Measurements from ENCODE around the gene YY1. TPM values are rescaled to one million over a fixed set of nuclear protein-coding genes. Genes with fewer than 3 reads are reported as not detected.
A peak's percentile ranks its signal among the peaks of the same experiment; 100 is the strongest.
"Not testable (repeated sequence)": the region's sequence is repeated elsewhere in the genome, so short reads cannot be mapped to it uniquely, and the experiment has no call there.

The YY1 gene
- total RNA-seq, 2 experiments from 2014 or later: 88.6 to 98.2 TPM

DNA sequence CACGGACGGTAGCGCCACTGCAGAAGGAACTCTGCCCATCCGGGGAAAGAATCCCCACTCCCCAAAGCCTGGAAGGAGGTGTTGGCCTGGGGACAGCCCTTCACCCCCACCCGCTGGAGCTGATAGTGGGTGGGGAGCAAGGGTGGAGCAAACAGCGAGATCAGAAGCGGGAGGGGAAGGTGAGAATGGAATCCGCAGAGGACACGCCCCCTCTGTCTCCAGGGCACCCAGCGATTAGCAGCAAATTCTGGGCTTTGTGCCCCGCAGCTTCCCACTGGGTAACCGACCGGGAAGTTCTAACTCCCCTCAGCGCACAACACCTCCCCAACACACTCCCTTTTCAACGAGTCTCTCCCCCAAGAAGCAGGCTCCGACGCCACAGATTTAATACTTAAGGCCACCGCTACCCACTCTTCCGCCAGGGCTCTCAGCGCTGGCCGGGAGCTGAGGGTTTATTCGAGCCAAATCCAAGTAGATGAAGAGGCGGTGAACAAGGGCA lies 65.9 kb downstream of the YY1 start:
- Mint-ChIP-seq H3K4me3 (peak overlapping the region; percentile 65), H3K9me3 (no peaks in the 10 kb centered on the region), H3K27me3 (peaks cover 6% of the 10 kb centered on the region), H3K36me3 (no peaks in the 10 kb centered on the region), H3K27ac (no peak overlapping the region), H3K4me1 (ENCODE audit: low read depth) (peaks cover 10% of the 10 kb centered on the region)
- no peak for DNase-seq
- CTCF ChIA-PET: interaction anchor here (1.1 kb wide), 1 partner anchor 21 kb away, joined by 3 read pairs; no protein-coding TSS in a partner anchor
- POLR2A ChIA-PET: no interaction called here
- intact Hi-C loops (cut with micrococcal nuclease): loop anchor here (1.0 to 10.0 kb wide), 2 partner anchors 72 to 340 kb away; no protein-coding TSS in a partner anchor

- intact Hi-C loops (cut with micrococcal nuclease): loop anchor here (1.0 to 10.0 kb wide), 2 partner anchors 72 to 339 kb away; no protein-coding TSS in a partner anchor
- ChIA-PET POLR2A (no interaction called here), CTCF (interaction anchor here (1.1 kb wide), 1 partner anchor 22 kb away, joined by 3 read pairs; no protein-coding TSS in a partner anchor)
- H3K27me3 Mint-ChIP-seq: peaks cover 6% of the 10 kb centered on the region
- DNase-seq: peak; percentile 33
- H3K36me3 Mint-ChIP-seq: no peaks in the 10 kb centered on the region
- H3K4me3 Mint-ChIP-seq: peak overlapping the region; percentile 70
- H3K9me3 Mint-ChIP-seq: no peaks in the 10 kb centered on the region
- no peak overlapping the region for H3K27ac Mint-ChIP-seq
- H3K4me1 Mint-ChIP-seq (ENCODE audit: low read depth): peaks cover 10% of the 10 kb centered on the region
Observed at GRCh38 chr14:100305324-100306100, 66.6 kb downstream of the YY1 start.

DNA sequence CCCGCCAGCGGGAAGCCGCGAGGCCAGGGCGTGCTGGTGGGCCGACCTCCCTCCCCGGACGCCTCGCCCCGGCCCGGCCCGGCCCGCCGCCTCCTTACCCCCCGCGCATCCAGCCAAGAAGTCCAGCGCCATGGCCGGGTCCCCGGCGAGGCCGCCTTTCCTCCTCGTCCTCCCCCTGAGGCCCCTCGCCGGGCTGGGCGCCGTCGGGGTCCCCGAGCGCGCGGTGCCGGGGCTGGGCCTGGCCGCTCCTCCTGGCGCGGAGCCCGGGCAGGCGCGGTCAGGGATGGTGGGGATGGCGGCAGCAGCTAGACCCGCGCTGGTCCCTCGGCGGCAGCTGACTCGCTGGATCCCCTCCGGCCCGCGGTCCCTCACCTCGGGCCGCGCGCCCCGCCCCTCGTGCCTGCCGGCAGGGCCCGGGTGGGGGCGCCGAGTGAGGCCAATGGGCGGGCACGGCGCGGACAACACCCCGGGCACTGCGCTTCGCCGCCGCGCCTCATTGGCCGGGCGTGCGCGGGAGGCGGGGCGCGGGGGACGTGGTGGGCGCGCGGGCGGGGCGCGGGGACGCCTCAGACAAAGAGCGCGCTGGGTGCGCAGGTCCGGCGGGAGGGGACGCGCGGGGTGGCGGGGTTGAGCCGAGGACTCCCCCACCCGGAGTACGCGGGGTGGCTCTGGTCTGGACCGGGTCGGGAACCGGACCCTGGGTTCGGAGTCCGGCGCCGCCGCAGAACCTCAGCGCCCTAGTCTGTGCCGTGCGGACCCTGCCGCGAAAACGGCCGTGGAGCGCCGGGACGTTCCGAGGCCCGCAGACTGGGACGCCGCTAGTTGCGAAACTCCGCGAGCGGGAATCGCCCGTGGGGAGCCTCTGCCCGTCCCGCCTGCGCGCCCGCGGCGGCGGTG lies 67.4 kb downstream of the YY1 start, which contains the start of gene SLC25A29:
Gene SLC25A29 (minus strand): TSS at position 344 of the 897 bp plus-strand sequence. CDS start 212 bp downstream, at position 132.
- peak; percentile 79 for DNase-seq
- no peaks in the 10 kb centered on the region for H3K9me3 Mint-ChIP-seq
- ChIA-PET CTCF (interaction anchor here (0.5 kb wide), 1 partner anchor 240 kb away, joined by 3 read pairs; no protein-coding TSS in a partner anchor), POLR2A (no interaction called here)
- peaks cover 6% of the 10 kb centered on the region for H3K27me3 Mint-ChIP-seq
- no peak within 1 kb of the TSS for H3K27ac Mint-ChIP-seq
- H3K36me3 Mint-ChIP-seq: no peaks in the 10 kb centered on the region
- intact Hi-C loops (cut with micrococcal nuclease): loop anchor here (10.0 kb wide), 1 partner anchor 338 kb away; no protein-coding TSS in a partner anchor
- peak within 1 kb of the TSS; percentile 70 for H3K4me3 Mint-ChIP-seq
- H3K4me1 Mint-ChIP-seq (ENCODE audit: low read depth): peaks cover 10% of the 10 kb centered on the region

GRCh38 chr14:100306998-100307765 lies 68.2 kb downstream of the YY1 start:
- ChIA-PET CTCF (no interaction called here), POLR2A (no interaction called here)
- intact Hi-C loops (cut with micrococcal nuclease): loop anchor here (10.0 kb wide), 1 partner anchor 338 kb away; no protein-coding TSS in a partner anchor
- Mint-ChIP-seq H3K27me3 (peaks cover 6% of the 10 kb centered on the region), H3K9me3 (no peaks in the 10 kb centered on the region), H3K27ac (no peak overlapping the region), H3K4me3 (peak overlapping the region; percentile 61), H3K36me3 (no peaks in the 10 kb centered on the region), H3K4me1 (ENCODE audit: low read depth) (peaks cover 10% of the 10 kb centered on the region)
- DNase-seq: no peak

- peak overlapping the region; percentile 61 for H3K4me3 Mint-ChIP-seq
- DNase-seq: no peak
- CTCF ChIA-PET: no interaction called here
- intact Hi-C loops (cut with micrococcal nuclease): loop anchor here (10.0 kb wide), 1 partner anchor 337 kb away; no protein-coding TSS in a partner anchor
- H3K27me3 Mint-ChIP-seq: peaks cover 6% of the 10 kb centered on the region
- POLR2A ChIA-PET: no interaction called here
- no peaks in the 10 kb centered on the region for H3K9me3 Mint-ChIP-seq
- H3K27ac Mint-ChIP-seq: no peak overlapping the region
- peaks cover 10% of the 10 kb centered on the region for H3K4me1 Mint-ChIP-seq (ENCODE audit: low read depth)
- no peaks in the 10 kb centered on the region for H3K36me3 Mint-ChIP-seq
Observed at GRCh38 chr14:100307766-100308426, 69.0 kb downstream of the YY1 start.

- H3K27me3 Mint-ChIP-seq, H3K27ac Mint-ChIP-seq, H3K4me3 Mint-ChIP-seq, DNase-seq, H3K36me3 Mint-ChIP-seq, CTCF ChIA-PET, H3K9me3 Mint-ChIP-seq, POLR2A ChIA-PET: not testable (repeated sequence)
- intact Hi-C loops (cut with micrococcal nuclease): loop anchor here (10.0 kb wide), 1 partner anchor 336 kb away; no protein-coding TSS in a partner anchor
- peaks cover 10% of the 10 kb centered on the region for H3K4me1 Mint-ChIP-seq (ENCODE audit: low read depth)
Observed at GRCh38 chr14:100308427-100308792, 69.5 kb downstream of the YY1 start.

DNA sequence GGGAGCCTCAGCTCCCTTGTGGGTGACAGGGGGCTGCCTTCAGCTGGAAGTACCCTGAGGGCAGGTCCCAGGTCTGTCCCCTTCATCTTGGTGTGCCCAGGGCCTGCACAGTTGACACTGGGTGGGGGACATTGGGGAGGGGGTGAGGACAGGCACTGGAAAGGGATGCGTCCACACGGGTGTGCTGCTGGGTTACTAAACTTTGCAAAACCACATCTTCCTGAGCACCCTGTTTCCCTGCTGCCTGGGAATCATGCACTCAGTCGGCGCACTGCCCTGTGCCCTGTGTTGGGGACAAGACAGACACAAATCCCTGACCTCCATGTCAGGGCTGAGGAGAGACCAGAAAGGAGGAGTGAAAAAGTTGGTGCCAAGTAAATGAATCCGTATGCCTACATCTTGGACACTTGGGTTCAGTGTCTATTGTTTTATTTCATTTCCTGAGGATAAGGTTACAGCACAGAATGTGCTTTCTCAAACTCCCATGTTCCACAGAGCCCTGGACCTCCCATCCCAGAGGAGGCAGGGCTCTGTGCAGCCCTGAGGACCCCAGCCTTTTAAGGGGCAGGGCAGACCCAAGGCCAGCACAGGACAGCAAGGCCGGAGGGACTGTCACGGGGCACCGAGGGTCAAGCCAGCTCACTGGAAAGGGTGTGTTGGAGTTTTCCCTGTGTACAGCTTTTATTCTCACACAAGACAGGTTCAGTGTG lies 70.2 kb downstream of the YY1 start:
- Mint-ChIP-seq H3K9me3 (no peaks in the 10 kb centered on the region), H3K27ac (no peak overlapping the region), H3K4me1 (ENCODE audit: low read depth) (peaks cover 10% of the 10 kb centered on the region), H3K4me3 (no peak overlapping the region), H3K27me3 (peaks cover 6% of the 10 kb centered on the region), H3K36me3 (no peaks in the 10 kb centered on the region)
- POLR2A ChIA-PET: no interaction called here
- DNase-seq: no peak
- CTCF ChIA-PET: no interaction called here
- intact Hi-C loops (cut with micrococcal nuclease): loop anchor here (10.0 kb wide), 1 partner anchor 336 kb away; no protein-coding TSS in a partner anchor

- ChIA-PET CTCF (interaction anchor here (1.2 to 1.7 kb wide), 2 partner anchors 16 to 27 kb away, joined by 3 to 6 read pairs; no protein-coding TSS in a partner anchor), POLR2A (interaction anchor here (0.6 kb wide), 1 partner anchor 25 kb away, joined by 3 read pairs; no protein-coding TSS in a partner anchor)
- DNase-seq; H3K4me3 Mint-ChIP-seq; H3K9me3 Mint-ChIP-seq; H3K4me1 Mint-ChIP-seq (ENCODE audit: low read depth); H3K36me3 Mint-ChIP-seq; H3K27me3 Mint-ChIP-seq; H3K27ac Mint-ChIP-seq; intact Hi-C loops (cut with micrococcal nuclease): not testable (repeated sequence)
Observed at GRCh38 chr14:100312110-100312876, 73.3 kb downstream of the YY1 start.

GRCh38 chr14:100312877-100313400 lies 74.0 kb downstream of the YY1 start:
- Mint-ChIP-seq H3K36me3 (no peaks in the 10 kb centered on the region), H3K27ac (no peak overlapping the region), H3K9me3 (no peaks in the 10 kb centered on the region), H3K27me3 (no peaks in the 10 kb centered on the region), H3K4me3 (no peak overlapping the region), H3K4me1 (ENCODE audit: low read depth) (peaks cover 3% of the 10 kb centered on the region)
- no peak for DNase-seq
- CTCF ChIA-PET: interaction anchor here (1.2 to 1.7 kb wide), 2 partner anchors 17 to 28 kb away, joined by 3 to 6 read pairs; no protein-coding TSS in a partner anchor
- POLR2A ChIA-PET: interaction anchor here (0.6 kb wide), 1 partner anchor 25 kb away, joined by 3 read pairs; no protein-coding TSS in a partner anchor
- intact Hi-C loops (cut with micrococcal nuclease): no loop called here

Measured in activated CD4-positive, alpha-beta memory T cell treated with anti-CD3 and anti-CD28 coated beads for 36 hours (primary cell).